HT1080 (cell line): ENCODE measurements around the gene NCAM1. TPM values are rescaled to one million over a fixed set of nuclear protein-coding genes. Genes with fewer than 3 reads are reported as not detected.

Source experiments
- DNase-seq: peaks from one replicate; pipeline ENCODE4 v3.0.0-alpha.2; 2015; ENCODE audit warnings: low read depth
- total RNA-seq: library from RNA; depleted of rRNA; stranded (reverse); fragments of >200 nt; shearing (Covaris generic); gene quantifications from 2 replicates; pipeline ENCODE4 v1.2.3, GENCODE V29; 2014

The NCAM1 gene
- total RNA-seq, 1 experiment from 2014 or later, result 26.3 TPM

DNA sequence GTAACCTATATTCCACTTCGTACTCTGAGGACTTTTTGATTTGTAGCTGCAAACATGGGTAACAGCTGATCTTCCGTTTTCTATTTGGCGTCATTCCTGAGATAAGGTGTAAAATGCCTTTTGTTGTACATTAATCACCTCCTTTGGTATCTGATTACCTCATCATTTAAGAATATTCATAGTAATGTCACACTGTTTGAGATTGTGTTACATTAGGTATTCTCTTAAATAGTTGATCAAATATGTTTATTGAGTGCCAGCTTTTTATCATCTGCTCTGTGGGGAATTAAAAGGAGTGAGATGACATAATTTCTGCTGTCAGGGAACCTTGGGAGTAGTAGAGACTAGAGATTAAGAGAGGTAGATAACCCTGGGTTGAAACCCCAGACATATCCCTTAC, 5.9 kb downstream of the NCAM1 start:
- DNase-seq, result no peak

DNA sequence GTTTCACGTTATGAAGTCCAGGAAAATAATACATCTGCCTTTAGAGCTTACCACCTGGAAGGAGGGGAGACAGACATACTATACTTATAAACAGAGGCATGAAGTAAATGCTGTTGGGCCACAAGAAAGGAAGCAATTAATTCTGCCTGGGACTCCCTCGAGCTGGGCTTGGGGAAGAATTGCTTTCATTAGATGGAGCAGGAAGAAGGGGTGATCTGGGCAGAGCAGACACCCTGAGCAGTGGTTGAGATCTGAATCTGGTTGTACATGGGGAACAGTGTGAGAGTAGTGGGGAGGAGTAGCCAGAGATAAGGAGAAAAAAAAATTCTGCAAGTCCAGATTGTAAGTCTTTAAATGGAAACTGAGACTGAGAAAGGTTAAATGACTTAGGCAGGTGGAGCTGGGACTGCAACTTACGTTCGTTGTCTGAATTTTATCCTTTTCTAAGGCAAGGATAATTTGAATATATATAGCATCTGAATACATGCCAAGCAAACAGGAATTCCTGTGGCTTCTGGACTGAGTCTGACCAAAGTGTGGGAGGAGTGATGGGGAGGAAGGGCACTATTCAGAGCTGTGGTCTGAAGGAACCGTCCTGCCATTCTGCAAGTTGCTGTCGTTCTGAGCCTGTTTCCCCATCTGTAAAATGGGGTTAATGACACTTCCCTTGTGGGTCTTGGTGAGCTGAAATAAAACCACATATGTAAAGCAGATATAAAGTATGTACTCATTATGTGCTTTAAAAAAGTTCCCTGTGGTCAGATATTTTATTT, 7.9 kb downstream of the NCAM1 start:
- DNase-seq, result peak; percentile 74

GRCh38 chr11:112971195-112971594, 10.0 kb downstream of the NCAM1 start:
- no peak for DNase-seq

GRCh38 chr11:112971827-112972226, 10.6 kb downstream of the NCAM1 start:
- no peak for DNase-seq

DNA sequence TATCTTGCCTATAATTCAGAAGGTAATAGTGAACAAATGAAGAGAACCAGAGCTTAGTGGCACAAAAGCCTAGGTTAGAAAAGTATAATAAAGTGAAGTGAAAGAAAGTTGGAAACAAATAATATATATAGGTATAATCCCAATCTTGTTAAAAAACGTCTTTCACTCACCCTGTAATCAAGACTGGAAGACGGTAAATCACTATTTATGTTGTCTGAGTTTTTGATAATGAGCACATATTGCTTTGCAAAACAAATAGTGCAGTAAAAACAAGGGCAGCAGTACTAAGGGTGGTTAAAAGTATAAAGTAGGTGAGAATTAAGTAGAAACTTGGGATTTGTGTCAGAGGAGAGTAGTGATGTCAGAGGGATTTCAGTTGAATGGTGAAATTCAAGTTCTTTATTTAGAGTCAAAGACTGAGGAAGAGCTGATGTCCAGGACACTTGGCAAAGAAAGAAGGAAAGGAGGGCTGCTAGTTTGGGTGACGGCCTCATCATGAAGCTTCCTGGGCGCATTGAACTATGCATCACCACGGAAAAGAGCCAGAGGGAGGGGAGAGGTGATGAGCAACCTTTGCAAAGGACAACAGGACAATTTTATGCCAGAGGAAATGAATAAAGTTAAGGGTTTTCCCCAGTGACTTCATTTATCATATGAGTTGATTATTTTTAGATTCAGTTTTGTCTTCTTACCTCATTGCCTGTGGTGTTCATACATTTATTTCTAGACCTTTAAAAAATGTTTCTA, 11.4 kb downstream of the NCAM1 start:
- DNase-seq, result peak; percentile 37

- DNase-seq, result no peak
Measured at GRCh38 chr11:112975051-112975450, 13.8 kb downstream of the NCAM1 start.

DNA sequence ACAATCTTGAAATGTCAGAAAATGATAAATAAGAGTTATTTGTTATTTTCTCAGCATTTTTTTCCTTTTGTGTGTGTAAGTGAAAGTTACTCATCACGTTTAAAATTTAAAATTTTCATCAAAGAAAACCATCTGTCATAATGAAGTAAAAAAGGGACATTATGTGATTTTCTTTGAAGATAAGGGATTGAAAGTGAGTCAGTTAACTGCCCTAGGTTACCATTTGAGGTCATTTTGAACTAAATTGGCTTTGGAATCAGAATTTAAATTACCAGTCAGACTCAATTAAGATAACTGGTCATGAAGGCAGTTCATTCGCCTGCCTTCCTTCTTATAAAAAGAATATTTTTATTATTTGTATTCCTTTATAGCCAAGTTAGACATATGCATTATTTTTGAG, 14.3 kb downstream of the NCAM1 start:
- DNase-seq, result no peak

DNA sequence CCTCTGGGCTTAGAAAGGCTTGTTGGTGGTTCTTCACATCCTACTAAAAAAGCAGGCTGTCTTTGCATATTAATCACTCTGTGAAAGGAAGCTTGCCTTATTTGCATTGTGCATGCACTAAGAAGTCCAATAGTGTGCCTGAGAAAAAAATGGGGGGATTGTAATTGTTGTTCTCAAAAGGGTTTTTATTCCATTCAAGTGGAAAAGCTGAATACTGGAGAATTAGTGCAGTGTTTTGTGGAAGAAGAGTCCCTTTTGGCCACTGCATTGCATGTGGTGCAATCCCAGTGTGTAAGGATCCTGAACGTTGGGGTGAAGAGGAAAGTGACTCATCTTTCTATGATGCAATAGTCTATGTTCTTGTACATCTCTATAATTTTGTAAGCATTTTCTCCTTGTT, 16.5 kb downstream of the NCAM1 start:
- peak; percentile 80 for DNase-seq

DNA sequence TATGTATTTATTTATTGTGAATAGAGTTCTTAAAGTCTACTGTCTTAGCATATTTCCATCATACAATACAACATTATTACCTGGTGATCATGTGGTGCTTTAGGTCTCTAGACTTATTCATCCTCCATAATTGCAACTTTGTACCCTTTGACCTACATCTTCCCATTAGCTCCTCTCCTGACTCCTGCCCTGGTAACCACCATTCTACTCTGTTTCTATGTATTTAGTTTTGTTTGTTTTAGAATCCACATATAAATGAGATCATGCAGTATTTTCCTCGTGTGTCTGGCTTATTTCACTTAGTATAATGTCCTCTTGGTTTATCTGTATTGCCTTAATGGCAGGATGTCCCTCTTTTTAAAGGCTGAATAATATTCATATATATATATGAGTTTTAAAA, 22.7 kb downstream of the NCAM1 start:
- no peak for DNase-seq

DNA sequence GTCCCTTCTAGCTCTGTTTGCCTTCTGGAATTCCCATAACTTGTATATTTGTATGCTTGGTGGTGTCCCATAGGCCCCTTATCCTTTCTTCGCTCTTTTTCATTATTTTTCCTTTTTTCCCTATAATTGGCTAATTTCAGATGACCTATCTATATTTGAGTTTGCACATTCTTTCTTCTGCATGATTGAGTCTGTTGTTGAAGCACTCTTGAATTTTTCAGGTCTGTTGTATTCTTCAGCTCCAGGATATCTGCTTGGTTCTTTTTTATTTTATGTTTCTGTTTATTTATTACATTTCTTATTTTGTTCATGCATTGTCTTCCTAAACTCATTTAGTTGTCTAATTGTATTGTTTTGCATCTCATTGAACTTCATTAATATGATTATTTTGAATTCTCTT, 28.0 kb downstream of the NCAM1 start:
- DNase-seq, result no peak

DNA sequence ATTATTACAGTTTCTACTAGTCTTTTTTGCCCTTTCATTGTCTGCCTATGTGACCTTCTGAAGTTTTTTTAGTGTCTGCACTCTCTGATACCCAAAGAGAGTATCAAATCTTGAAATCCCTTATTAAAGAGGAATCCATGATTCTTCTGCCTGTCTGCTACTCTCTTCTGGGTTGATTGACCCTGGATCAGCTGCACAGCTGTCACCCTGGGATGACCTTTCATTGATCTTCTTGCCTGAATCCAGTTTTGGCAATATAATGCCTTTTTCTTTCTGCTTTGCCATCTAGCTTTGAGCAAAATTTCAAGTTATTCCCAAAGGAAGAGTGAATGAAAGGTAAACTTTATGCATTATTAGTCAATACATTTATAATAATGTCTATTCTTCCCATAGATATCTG, 32.6 kb downstream of the NCAM1 start:
- no peak for DNase-seq

GRCh38 chr11:112995423-112996090, 34.3 kb downstream of the NCAM1 start:
- no peak for DNase-seq

DNA sequence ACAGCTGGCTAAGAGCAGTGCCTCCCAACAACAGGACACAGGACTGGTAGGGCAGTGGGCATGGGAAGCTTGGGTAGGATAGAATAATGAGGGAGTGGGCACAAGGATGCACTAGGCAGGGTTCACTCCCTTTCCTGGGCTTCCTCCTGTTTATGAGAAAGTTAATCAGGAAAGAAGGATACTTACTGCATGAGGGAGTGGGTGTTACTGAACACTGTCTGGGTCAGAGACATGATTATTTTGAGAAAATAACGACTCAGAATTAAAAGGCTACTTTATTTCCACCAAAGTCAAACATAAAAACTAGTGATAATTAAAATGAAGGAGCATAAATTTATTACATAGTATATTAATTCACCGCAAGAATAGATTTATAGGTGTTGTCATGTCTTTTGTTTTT, 35.8 kb downstream of the NCAM1 start:
- DNase-seq, result no peak

GRCh38 chr11:112997857-112998466, 36.7 kb downstream of the NCAM1 start:
- no peak for DNase-seq

DNA sequence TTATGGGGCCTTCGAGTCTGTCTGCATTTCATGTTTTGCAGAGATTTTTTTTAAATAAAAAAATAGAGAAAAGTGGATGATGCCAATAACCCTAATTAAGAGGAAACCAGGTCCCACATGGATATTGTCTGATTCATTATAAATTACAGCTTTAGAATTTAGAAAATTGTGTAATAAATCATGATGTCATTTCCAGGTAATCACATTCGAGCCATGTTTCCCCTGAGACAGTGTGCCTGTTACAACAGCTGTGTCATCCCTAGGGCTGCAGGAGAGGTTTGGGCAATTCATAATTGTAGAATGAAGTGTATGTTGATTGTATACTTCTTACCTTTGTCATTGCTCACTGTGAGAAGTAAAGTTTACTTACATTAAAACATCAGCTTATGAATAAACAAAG, 38.3 kb downstream of the NCAM1 start:
- DNase-seq, result no peak

GRCh38 chr11:113001709-113002108, 40.5 kb downstream of the NCAM1 start:
- no peak for DNase-seq

DNA sequence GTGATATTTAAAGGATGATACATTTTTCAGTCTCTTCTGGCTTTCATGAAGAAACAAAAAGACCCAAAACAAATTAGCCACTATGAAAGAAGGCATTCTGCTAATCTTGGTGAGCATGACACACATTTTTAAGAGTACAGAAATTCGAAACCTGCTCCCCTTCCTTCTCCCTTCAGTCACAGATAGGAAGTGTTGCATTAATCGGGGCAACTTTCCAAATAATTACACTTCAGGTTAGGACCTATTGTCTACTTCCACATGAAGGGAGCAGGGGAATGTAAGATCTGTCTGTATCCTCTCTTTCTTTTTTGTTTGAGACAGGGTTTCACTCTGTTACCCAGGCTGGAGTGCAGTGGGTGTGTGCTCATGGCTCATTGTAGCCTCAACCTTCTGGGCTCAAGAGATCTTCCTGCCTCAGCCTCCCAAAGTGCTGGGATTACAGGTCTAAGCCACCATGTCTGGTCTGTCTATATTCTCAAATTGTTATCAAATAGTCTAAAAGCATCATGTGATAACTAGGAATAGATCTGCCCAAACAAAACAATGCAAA, 45.8 kb downstream of the NCAM1 start:
- DNase-seq, result peak; percentile 32

- DNase-seq, result no peak
Measured at GRCh38 chr11:113014262-113015097, 53.3 kb downstream of the NCAM1 start.

DNA sequence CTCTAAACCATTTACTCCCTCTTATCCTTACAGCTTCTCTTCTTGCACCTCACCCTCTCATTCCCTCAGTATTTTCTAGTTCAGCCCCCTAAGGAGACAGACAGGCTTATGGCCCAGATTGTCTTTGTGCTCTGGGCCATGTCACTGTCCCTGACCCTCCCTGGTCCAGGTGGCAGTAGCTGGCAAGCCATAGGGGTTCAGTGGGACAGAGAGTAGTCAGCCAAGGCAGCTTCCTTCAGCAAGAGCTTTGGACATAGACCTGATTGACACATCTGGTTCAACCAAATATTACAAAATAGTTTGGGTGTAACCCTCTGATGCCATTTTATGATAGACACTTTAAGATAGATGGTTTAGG, 53.9 kb downstream of the NCAM1 start:
- DNase-seq, result no peak

GRCh38 chr11:113016905-113017304, 55.7 kb downstream of the NCAM1 start:
- no peak for DNase-seq

DNA sequence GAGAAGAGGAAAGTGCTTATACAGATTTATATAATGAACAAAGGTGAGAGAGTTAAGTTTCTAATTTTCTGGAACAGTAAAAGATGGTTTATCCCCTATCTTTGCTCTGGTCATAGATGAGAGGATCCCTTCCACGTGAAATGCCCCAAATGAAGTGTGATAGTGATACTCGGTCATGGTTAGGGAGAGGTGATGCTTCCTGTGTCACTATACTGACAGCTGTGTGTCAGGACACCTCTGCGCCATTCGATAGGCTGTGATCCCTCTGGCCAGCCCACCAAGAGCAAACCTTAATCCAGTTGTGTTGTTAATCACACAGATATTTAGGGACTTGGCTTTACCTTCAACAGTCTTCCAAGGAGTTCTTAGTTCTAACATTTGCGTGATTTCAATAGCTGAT, 57.7 kb downstream of the NCAM1 start:
- no peak for DNase-seq
